Left lobe of liver (tissue), 2 donors: ENCODE results near the gene TMEM201. TPM values are rescaled to one million over a fixed set of nuclear protein-coding genes. Genes with fewer than 3 reads are reported as not detected.
"Not testable (repeated sequence)": the region's sequence is repeated elsewhere in the genome, so short reads cannot be mapped to it uniquely, and the experiment has no call there.

Experiments
- ATAC-seq: fragments of 200-7000 bp; cut with Tn5 transposase; one replicate; pipeline ENCODE4 v1.9.1; 2020; ENCODE audit warnings: mild to moderate bottlenecking, moderate library complexity
- DNase-seq: peaks from one replicate; pipeline ENCODE4 v3.0.0-alpha.2; 2020; ENCODE audit warnings: low spot score
- total RNA-seq: library from RNA; stranded (reverse); gene quantifications from one replicate; pipeline ENCODE4 v1.2.1, GENCODE V29; 2021
- donor health status: DM: no; HTN: no; CAD: no; lungs with moderate emphysema.
- donor health status: DM: no; HTN: yes; CAD: no.

The TMEM201 gene
- total RNA-seq, 1 donor from 2014 or later, result 2.0 TPM

DNA sequence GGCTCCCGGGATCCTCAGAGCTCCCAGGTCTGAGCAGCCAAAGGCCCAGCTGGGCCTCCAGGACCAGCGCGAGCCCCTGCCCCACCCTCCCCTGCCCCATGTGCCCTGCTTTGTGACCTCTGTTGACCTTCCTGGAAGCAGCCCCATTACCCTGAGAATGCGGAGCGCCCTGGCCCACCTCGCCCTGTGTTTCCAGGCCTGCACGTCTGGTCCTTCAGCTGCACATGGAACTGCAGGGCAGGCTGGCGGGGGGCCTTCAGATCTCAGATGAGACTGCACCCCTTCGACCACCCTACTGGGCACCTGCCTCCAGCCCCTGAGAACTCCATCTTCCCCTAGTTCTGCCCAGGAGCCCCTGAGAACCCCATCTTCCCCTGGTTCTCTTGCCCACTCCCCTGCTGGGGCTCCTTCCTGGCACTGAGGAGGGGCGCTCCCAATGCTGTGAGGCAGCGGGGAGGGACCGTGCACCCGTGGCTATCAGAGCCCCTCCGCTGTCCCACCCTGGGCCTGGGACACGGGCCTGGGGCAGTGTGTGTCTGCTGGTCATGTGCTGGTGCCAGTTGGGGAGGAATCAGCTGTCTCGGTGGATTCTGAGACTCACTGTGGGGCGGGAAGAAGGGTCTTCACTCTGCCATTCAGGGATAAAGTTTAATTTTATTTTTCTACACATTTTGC lies 25.1 kb downstream of the TMEM201 start:
- DNase-seq, result no peak
- ATAC-seq, result no peak

- DNase-seq (peak; percentile 51), ATAC-seq (peak; percentile 88)
These were observed 26.8 kb downstream of the TMEM201 start for GRCh38 chr1:9615316-9616063.

GRCh38 chr1:9618909-9619679 lies 30.4 kb downstream of the TMEM201 start:
- no peak for ATAC-seq
- no peak for DNase-seq

DNA sequence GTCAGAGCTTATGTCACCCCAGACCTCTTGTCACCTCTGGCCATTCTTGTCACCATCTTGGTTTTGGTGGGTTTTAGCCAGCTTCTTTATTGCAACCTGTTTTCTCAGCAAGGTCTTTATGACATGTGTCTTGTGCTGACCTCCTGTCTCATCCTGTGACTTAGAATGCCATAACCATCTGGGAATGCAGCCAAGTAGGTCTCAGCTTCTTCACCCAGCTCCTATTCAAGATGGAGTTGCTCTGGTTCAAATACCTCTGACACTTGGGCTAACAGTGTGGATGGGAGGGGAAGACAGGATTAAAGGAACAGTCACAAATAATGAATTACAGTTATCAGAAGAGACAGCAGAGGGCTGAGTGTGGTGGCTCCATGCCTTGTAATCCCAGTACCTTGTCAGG lies 32.3 kb downstream of the TMEM201 start:
- no peak for DNase-seq
- ATAC-seq, result no peak

DNA sequence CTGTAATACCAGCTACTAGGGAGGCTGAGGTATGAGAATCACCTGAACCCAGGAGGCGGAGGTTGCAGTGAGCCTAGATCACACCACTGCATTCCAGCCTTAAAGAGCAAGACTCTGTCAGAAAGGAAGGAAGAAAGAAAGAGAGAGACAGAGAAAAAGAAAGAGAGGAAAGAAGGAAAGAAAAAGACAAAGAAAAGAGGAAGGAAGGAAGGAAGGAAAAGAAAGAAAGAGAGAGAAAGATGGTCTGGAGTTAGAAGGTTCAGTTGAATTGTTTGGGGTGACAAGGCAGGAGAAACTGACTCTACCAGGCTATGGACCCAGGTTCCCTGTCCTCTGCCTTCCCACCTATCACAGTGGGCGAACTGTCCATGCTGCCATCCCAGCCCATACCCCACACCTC lies 35.4 kb downstream of the TMEM201 start:
- no peak for ATAC-seq
- no peak for DNase-seq

DNA sequence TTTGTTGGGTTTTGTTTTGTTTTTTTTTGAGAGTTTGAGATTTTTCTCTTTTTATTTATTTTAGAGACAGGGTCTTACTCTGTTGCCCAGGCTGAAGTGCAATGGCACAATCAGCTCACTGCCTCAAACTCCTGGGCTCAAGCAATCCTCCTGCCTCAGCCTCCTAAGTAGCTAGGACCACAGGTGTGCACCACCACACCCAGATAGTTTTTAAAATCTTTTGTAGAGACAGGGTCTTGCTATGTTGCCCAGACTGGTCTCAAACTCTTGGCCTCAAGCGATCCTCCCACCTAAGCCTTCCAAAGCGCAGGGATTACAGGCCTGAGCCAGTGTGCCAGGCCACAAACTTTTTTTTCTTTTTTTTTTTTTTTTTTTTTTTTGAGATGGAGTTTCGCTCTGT lies 36.3 kb downstream of the TMEM201 start:
- DNase-seq, ATAC-seq: not testable (repeated sequence)

- ATAC-seq (no peak), DNase-seq (no peak)
These were observed 37.5 kb downstream of the TMEM201 start for GRCh38 chr1:9626201-9626608.

DNA sequence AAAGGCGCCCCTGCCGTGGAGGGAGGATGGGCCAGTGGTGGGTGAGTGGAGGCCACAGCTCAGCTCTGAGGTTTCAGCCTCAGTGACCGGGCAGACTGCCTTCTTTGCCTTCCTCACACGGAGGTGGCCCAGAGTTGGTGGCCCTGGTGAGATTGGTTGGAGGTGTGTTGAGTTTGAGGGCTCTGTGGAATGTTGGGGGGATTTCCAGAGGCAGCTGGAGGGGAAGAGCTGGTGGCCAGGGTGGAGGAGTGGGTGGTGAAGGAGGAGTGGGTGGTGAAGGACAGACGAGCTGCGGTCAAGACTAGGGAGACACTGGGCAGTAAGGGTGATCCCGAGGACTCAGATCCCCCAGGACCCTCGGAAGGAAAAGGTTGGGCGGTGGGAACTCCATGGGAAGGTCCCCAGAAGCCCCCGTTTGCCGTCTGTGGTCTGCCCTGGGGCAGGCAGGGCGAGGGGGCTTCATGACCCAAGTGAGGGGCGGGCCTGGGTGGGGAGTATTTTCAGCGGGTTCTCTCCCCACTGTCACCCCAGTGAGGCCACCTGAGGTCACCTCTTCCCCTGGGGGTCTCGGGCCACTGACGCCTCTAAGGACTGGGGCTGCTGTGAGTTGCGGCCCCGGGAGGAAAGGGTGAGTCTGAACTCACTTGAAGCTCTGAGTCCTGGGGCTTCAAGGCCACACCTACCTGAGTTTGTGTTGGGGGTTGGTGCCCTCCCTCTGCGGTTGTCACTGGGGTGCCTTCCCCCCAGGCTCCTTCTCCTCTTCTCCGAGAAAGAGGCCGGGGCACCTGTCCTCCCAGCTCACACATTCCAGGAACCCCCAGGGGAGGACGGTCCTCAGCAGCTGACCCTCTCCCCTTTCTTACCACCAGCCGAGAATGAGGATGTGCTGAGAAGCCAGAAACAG lies 40.1 kb downstream of the TMEM201 start:
- ATAC-seq (no peak), DNase-seq (no peak)

GRCh38 chr1:9629445-9630201 lies 40.9 kb downstream of the TMEM201 start:
- DNase-seq (peak; percentile 58), ATAC-seq (peak; percentile 20)

GRCh38 chr1:9630331-9631111 lies 41.8 kb downstream of the TMEM201 start:
- ATAC-seq (no peak), DNase-seq (no peak)

DNA sequence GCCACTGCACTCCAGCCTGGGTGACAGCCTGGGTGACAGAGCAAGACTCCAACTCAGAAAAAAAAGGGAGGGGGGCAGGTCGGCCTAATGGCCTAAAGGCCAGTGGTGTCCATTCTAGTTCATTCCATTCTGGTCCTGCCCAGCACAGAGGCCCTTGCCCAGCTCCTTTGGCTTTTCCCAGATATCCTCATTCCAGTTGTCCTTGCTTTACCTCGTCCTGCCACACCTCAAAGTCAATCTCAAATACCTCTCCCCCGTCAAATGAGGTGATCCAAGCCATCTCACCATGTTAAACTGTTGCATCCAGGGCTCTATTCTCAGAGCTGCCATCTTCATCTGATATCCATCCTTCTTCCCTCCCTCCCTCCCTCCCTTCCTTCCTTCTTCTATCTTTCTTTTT lies 42.9 kb downstream of the TMEM201 start:
- ATAC-seq, result no peak

GRCh38 chr1:9633493-9633892 lies 44.8 kb downstream of the TMEM201 start:
- ATAC-seq (no peak), DNase-seq (no peak)

More for the DNA sequence above, 42.9 kb downstream of the TMEM201 start:
- no peak for DNase-seq

DNA sequence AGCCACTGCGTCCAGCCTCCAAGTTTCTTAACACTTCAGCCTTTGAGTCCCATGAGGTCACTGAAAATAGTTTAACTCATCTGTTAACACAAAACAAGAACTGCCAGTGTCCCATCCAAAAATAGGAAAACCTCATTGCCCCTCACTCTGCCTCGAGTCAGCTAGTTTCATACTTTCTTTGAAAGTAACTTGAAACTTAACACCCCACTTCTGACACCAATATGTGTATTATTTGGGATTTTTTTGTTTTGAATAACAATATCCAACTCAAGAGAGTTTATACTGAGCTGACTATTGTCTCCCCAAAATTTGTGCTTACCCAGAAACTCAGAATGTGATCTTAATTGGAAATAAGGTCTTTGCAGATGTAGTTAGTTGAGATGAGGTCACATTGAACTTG lies 45.9 kb downstream of the TMEM201 start:
- ATAC-seq (no peak), DNase-seq (no peak)

DNA sequence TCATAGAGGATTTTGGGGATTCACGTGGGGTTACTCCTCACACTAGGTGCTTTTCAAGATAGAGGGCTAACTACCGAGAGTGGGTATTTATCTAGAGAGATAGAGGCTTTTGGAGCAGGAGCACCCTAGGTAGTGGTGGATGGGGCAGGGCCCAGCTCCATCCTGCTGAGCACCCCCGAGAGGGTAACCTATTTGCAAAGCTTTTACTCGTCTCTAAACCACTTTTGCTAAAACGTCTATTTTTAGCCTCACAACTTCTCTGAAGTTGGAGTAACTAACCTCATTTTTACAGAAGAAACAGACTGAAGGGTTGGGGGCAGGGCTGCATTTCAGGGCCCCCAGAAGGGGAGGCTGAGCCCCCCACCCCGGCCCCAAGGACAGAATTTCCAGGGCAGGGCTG lies 50.5 kb downstream of the TMEM201 start:
- ATAC-seq (no peak), DNase-seq (no peak)

DNA sequence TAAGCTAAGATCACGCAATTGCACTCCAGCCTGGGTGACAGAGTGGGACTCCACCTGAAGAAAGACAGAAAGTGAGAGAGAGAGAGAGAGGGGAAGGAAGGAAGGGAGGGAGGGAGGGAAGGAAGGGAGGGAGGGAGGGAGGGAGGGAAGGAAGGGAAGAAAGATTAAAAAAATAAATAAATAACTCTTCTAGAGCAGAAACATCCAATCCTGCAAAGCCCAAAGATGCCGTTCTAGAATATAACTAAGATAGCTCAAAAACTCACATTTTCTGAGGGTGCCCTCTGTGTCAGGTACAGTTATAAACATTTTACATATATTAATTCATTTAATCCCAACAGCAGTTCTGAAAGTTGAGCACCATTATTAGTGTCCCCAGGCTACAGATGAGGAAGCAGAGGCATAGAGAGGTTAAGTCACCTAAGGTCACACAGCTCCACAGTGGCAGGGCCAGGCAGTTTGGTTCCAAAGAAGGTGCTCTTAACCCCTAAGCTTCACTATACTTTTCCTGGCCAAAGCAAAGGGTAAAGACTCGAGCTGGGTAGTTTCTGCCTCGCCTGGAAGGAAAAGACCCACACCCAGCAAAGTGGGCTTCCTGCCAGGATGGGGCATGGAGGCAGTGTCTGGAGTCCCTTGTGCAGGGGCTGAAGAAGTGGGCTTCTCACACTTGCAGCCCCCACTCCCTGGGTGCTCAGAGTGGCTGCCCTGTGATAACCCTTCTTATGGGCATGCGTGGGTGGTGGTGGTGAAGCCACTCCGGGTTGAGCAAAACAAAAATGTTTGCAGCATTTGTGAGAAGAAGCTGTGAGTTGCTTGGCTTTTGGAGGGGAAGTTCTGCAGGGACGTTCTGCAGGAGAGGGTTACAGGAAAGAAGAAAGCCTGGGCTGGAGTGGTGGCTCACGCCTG lies 54.9 kb downstream of the TMEM201 start:
- DNase-seq (no peak), ATAC-seq (no peak)

DNA sequence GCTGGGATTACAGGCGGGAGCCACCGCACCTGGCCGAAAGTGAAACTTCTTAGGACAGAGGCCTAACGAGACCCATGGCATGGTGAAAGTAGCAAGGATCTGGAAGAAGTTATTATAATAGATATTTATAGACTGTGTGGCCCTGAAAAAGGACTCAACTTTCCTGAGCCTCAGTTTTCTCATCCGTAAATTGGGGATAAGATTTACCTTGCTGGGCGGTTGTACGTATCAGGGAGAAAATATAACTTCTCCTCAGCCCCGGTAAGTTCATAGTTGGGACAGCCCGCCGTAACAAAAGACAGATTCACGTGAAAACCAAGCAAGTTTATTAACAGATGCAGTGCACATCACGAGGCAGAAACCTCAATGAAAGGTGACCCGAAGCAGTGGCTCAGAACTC lies 57.3 kb downstream of the TMEM201 start:
- ATAC-seq, result no peak

DNA sequence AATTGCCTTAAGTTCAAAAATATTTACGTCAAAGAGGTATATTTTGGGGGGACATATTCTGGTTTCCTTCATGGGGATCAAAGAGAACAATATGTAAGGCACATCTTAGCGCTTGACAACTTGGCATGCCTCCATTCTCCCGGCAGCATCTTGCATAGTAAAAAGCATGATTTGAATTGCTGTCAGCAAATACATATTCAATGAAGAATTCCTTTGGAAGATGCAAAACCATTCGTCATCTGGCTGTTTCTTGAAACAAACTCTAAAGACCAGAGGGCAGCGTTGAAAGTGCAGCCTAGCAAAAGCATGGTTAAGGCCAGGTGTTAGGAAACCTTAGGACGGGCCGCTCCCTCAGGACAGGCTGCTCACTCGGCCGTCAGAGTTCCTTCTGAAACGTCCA lies 59.5 kb downstream of the TMEM201 start:
- ATAC-seq, result no peak
- DNase-seq, result no peak

More for the DNA sequence above, 57.3 kb downstream of the TMEM201 start:
- DNase-seq, result no peak

DNA sequence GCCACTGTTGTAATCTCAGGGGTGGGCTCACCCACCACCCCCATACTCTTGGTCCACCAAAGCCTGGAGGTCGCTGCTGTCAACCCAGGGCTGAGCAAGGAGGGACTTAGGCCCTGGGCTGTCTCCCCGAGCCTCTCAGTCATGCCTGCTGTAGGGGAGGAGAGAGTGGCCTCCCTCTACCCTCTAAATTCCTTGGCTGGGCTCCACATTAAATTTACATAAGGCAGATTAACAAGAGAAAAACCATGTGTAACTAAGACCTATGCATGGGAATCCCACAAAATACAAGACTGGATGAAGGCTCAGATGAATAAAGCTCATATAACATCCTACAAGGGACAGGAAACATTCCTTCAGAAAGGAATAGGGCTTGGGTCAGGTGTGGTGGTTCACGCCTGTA lies 61.1 kb downstream of the TMEM201 start:
- DNase-seq (no peak), ATAC-seq (no peak)
